A549 (cell line): ENCODE results near the gene MUC4. TPM values are rescaled to one million over a fixed set of nuclear protein-coding genes. Genes with fewer than 3 reads are reported as not detected.

Source experiments
- ATAC-seq, 2 experiments: fragments of 200-7000 bp in 1 of 2; fragments of >200 bp in 1 of 2; cut with Nextera tagmentation in 1 of 2; cut with Tn5 transposase in 1 of 2; 3 replicates each; pipeline versions ENCODE4 v1.8.0 to v1.9.1; 2018 to 2020; ENCODE audit warnings: mild to moderate bottlenecking in 1 of 2, moderate library complexity in 1 of 2
- CTCF ChIA-PET: fragments of 300-600 bp; sonication (Branson Sonifier 250); formaldehyde crosslinking; extraction: SDS; loops from one replicate; lab custom pipeline; 2021; ENCODE audit warnings: antibody characterized with exemption, inconsistent platforms; lab: Yijun Ruan, JAX
- POLR2A ChIA-PET: fragments of 350-600 bp; formaldehyde crosslinking; extraction: SDS; loops from one replicate; lab custom pipeline; 2021; ENCODE audit warnings: antibody characterized with exemption, inconsistent platforms; lab: Yijun Ruan, JAX
- DNase-seq, 2 experiments: peaks; one replicate each; pipeline versions ENCODE4 v3.0.0 to v3.0.0-alpha.2; 2011 to 2016; ENCODE audit warnings: low read depth in 1 of 2, low spot score in 1 of 2
- FAIRE-seq: peaks from 2 replicates; lab custom pipeline; 2011; peaks lifted over from hg19 to GRCh38; lab: Jason Lieb, UNC
- H3K27ac ChIP-seq, 2 experiments: fragments of >200 bp; sonication (Bioruptor Twin); formaldehyde crosslinking; 3 replicates each; pipeline ENCODE4 v1.5.1; 2016 to 2017
- H3K4me1 ChIP-seq: fragments of >200 bp; sonication (Bioruptor Twin); formaldehyde crosslinking; 3 replicates; pipeline ENCODE4 v1.6.1; 2016
- H3K4me2 ChIP-seq: fragments of >200 bp; sonication (Bioruptor Twin); formaldehyde crosslinking; 3 replicates; pipeline ENCODE4 v1.6.1; 2016
- H3K4me3 ChIP-seq: fragments of >200 bp; sonication (Bioruptor Twin); formaldehyde crosslinking; 3 replicates; pipeline ENCODE4 v1.5.1; 2016
- H3K9me3 ChIP-seq: fragments of >200 bp; sonication (Bioruptor Twin); formaldehyde crosslinking; 3 replicates; pipeline ENCODE4 v1.6.1; 2016
- BHLHE40 ChIP-seq: IDR thresholded peaks from 2 replicates; pipeline ENCODE4 v1.6.1; 2012; ENCODE audit warnings: low read depth, low read length, inconsistent platforms
- CBX8 ChIP-seq: fragments of 200-600 bp; sonication (generic); IDR thresholded peaks from 2 replicates; pipeline ENCODE4 v1.6.1; 2016
- CHD2 ChIP-seq: fragments of 150-350 bp; IDR thresholded peaks from 2 replicates; pipeline ENCODE4 v1.6.1; 2014; ENCODE audit warnings: low read length; ENCODE audit not compliant: partially characterized antibody
- EHMT2 ChIP-seq: fragments of 200-600 bp; sonication (generic); IDR thresholded peaks from 2 replicates; pipeline ENCODE4 v1.6.1; 2016; ENCODE audit warnings: antibody characterized with exemption, low read depth, mild to moderate bottlenecking, moderate library complexity
- GATA3 ChIP-seq: IDR thresholded peaks from 2 replicates; pipeline ENCODE4 v1.6.1; 2012; ENCODE audit warnings: borderline replicate concordance
- JUN ChIP-seq, 2 experiments: fragments of >200 bp; sonication (Bioruptor Twin); formaldehyde crosslinking; IDR thresholded peaks; 2 replicates in 1 of 2; 3 replicates in 1 of 2; pipeline ENCODE4 v1.6.1; 2016 to 2017
- JUNB ChIP-seq: fragments of >200 bp; sonication (Bioruptor Twin); formaldehyde crosslinking; IDR thresholded peaks from 2 replicates; pipeline ENCODE4 v1.6.1; 2016
- MAFK ChIP-seq: fragments of 450-650 bp; IDR thresholded peaks from 2 replicates; pipeline ENCODE4 v1.6.1; 2014; ENCODE audit not compliant: partially characterized antibody
- NFE2L2 ChIP-seq: fragments of 150-350 bp; conservative IDR thresholded peaks from 2 replicates; pipeline ENCODE4 v1.6.1; 2014; ENCODE audit warnings: low read length
- NR3C1 ChIP-seq: fragments of >200 bp; sonication (Bioruptor Twin); formaldehyde crosslinking; IDR thresholded peaks from 3 replicates; pipeline ENCODE4 v1.6.1; 2017
- POLR2A ChIP-seq: IDR thresholded peaks from 2 replicates; pipeline ENCODE4 v1.6.1; 2012; ENCODE audit warnings: mild to moderate bottlenecking, low read length
- RFX5 ChIP-seq: fragments of 450-650 bp; IDR thresholded peaks from 2 replicates; pipeline ENCODE4 v1.7.1; 2014; ENCODE audit warnings: antibody characterized with exemption, mild to moderate bottlenecking, moderate library complexity
- SREBF2 ChIP-seq: fragments of 450-650 bp; IDR thresholded peaks from 2 replicates; pipeline ENCODE4 v1.6.1; 2014; ENCODE audit warnings: mild to moderate bottlenecking, moderate library complexity
- ZC3H11A ChIP-seq: fragments of 450-650 bp; IDR thresholded peaks from 2 replicates; pipeline ENCODE4 v1.6.1; 2014; ENCODE audit warnings: antibody characterized with exemption, mild to moderate bottlenecking
- ZFP36 ChIP-seq: fragments of 450-650 bp; IDR thresholded peaks from 2 replicates; pipeline ENCODE4 v1.6.1; 2014; ENCODE audit warnings: borderline replicate concordance; ENCODE audit not compliant: partially characterized antibody
- ZNF302 ChIP-seq: fragments of 250-450 bp; sonication (Bioruptor Pico); IDR thresholded peaks from 2 replicates; pipeline ENCODE4 v1.9.0; 2021; ENCODE audit warnings: inconsistent platforms, mild to moderate bottlenecking, moderate library complexity
- WGBS: methylation state at CpG from one replicate; pipeline ENCODE4 v1.1.6; 2017; ENCODE audit errors: missing lambda C conversion rate; 5-methylcytosine and 5-hydroxymethylcytosine counted together
- polyA plus RNA-seq, 4 experiments: library from polyadenylated mRNA; depleted of rRNA in 3 of 4; stranded (reverse); fragments of >200 nt; fragmentation: RNase III in 1 of 4; extraction: RNeasy Plus Mini Kit Qiagen cat#74134 plus additional on column Dnase treatment in 1 of 4; gene quantifications; 2 replicates in 3 of 4; 3 replicates in 1 of 4; pipeline ENCODE4 v1.2.3, GENCODE V29; 2011 to 2017
- TF ChIP-seq, protein P1 (sequence below): fragments of 200-600 bp; sonication (generic); IDR thresholded peaks from 2 replicates; pipeline ENCODE4 v1.6.1; 2016; ENCODE audit warnings: antibody characterized with exemption, mild to moderate bottlenecking, moderate library complexity
- TF ChIP-seq, protein P2 (sequence below): IDR thresholded peaks from 2 replicates; pipeline ENCODE4 v1.6.1; 2012; ENCODE audit warnings: low read depth, borderline replicate concordance
- TF ChIP-seq, protein P3 (sequence below): fragments of 450-650 bp; IDR thresholded peaks from 2 replicates; pipeline ENCODE4 v1.6.1; 2014; ENCODE audit warnings: antibody characterized with exemption
- TF ChIP-seq, protein P4 (sequence below): fragments of >200 bp; sonication (Bioruptor Twin); formaldehyde crosslinking; IDR thresholded peaks from 2 replicates; pipeline ENCODE4 v1.6.1; 2016
- TF ChIP-seq, protein P5 (sequence below): IDR thresholded peaks from 2 replicates; pipeline ENCODE4 v1.6.1; 2012
- TF ChIP-seq, protein P6 (sequence below): fragments of 250-450 bp; sonication (Bioruptor Pico); IDR thresholded peaks from 2 replicates; pipeline ENCODE4 v1.5.0; 2021; ENCODE audit warnings: mild to moderate bottlenecking, moderate library complexity, borderline replicate concordance
- TF ChIP-seq, protein P7 (sequence below): fragments of >200 bp; sonication (Bioruptor Twin); formaldehyde crosslinking; IDR thresholded peaks from 3 replicates; pipeline ENCODE4 v1.6.1; 2016
- TF ChIP-seq, protein P8 (sequence below): IDR thresholded peaks from 2 replicates; pipeline ENCODE4 v1.6.1; 2012

MUC4 gene
- polyA plus RNA-seq, 2 of the 4 experiments (the other 2 are of a cell fraction) = 0.04 TPM; not detected in 1

DNA sequence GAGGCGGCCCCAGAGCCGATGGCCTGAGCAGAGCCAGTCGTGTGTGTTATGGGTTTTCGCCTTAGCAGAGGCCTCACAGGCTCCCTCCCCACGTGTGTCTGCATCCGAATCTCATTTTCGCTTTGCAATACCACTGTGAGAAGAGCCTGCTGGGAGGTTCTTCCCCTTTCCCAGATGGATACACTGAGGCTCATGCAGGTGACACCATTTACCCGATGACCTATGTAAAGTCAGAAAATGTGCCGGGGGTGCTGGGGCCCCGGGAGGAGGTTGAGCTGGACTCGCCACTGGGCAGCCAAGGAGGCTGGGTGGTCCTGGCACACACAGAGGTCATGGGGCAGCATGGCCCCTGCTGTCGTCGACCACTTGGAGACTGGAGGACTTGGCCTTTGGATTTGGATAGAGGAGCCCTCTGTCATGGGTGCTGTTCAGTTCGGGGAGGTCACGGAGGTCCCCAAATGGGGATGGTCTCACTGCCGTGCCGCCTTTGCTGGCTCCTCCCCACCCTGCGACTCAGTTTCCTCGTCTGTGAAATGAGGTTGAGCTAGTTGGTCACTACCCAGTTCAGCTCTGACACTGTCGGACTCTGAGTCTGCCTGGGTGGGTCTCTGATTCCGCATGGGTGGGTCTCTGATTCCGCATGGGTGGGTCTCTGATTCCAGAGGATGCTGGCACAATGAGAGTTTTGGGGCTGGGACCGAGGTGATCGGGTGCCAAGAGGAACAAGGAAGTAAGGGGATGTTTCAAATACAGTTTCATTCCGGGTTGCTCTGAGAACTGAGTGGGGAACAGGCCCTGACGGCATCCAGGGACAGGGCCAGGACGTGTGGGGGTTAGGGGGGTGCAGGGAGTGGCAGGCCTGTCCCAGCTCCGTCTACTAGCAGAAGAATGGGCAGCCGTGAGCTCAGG, 23.2 kb upstream of the MUC4 start (continued):
- TF ChIP-seq, protein P1, sequence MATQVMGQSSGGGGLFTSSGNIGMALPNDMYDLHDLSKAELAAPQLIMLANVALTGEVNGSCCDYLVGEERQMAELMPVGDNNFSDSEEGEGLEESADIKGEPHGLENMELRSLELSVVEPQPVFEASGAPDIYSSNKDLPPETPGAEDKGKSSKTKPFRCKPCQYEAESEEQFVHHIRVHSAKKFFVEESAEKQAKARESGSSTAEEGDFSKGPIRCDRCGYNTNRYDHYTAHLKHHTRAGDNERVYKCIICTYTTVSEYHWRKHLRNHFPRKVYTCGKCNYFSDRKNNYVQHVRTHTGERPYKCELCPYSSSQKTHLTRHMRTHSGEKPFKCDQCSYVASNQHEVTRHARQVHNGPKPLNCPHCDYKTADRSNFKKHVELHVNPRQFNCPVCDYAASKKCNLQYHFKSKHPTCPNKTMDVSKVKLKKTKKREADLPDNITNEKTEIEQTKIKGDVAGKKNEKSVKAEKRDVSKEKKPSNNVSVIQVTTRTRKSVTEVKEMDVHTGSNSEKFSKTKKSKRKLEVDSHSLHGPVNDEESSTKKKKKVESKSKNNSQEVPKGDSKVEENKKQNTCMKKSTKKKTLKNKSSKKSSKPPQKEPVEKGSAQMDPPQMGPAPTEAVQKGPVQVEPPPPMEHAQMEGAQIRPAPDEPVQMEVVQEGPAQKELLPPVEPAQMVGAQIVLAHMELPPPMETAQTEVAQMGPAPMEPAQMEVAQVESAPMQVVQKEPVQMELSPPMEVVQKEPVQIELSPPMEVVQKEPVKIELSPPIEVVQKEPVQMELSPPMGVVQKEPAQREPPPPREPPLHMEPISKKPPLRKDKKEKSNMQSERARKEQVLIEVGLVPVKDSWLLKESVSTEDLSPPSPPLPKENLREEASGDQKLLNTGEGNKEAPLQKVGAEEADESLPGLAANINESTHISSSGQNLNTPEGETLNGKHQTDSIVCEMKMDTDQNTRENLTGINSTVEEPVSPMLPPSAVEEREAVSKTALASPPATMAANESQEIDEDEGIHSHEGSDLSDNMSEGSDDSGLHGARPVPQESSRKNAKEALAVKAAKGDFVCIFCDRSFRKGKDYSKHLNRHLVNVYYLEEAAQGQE = no peak
- TF ChIP-seq POLR2A = no peak
- TF ChIP-seq ZFP36 = no peak
- TF ChIP-seq EHMT2 = no peak
- no peak for TF ChIP-seq GATA3
- TF ChIP-seq, protein P2, sequence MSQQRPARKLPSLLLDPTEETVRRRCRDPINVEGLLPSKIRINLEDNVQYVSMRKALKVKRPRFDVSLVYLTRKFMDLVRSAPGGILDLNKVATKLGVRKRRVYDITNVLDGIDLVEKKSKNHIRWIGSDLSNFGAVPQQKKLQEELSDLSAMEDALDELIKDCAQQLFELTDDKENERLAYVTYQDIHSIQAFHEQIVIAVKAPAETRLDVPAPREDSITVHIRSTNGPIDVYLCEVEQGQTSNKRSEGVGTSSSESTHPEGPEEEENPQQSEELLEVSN = no peak

DNA sequence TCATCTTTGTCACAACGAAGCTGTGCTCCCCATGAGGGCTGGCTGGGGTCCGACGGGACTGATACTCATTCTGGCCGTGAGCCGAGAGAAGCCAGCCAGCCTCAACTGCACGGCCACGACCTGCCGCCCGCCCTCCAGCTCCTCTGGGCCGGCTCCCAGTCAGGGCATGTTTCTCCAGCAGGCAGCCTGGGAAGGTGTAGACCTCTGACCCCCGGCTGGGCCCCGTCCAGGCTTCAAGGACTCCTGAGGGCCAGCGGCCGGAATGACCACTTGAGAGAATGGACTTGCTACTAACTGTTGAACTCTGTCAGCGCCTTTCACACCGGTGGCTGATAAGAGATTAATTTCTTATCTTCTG, 18.1 kb upstream of the MUC4 start:
- FAIRE-seq (no peak), DNase-seq (no peak), ATAC-seq (no peak)
- no peak overlapping the region for H3K4me2 ChIP-seq
- TF ChIP-seq GATA3 = no peak
- TF ChIP-seq, protein P3, sequence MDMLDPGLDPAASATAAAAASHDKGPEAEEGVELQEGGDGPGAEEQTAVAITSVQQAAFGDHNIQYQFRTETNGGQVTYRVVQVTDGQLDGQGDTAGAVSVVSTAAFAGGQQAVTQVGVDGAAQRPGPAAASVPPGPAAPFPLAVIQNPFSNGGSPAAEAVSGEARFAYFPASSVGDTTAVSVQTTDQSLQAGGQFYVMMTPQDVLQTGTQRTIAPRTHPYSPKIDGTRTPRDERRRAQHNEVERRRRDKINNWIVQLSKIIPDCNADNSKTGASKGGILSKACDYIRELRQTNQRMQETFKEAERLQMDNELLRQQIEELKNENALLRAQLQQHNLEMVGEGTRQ = no peak
- TF ChIP-seq MAFK = no peak
- TF ChIP-seq JUNB = no peak
- H3K4me1 ChIP-seq = no peaks in the 10 kb centered on the region
- H3K27ac ChIP-seq = no peak overlapping the region
- no peaks in the 10 kb centered on the region for H3K9me3 ChIP-seq
- CTCF ChIA-PET = interaction anchor here (1.2 kb wide), 1 partner anchor 127 kb away, joined by 3 read pairs; no protein-coding TSS in a partner anchor
- WGBS = 81% methylated on average over 11 of the region's 16 CpGs
- no peak overlapping the region for H3K4me3 ChIP-seq
- POLR2A ChIA-PET = no interaction called here

DNA sequence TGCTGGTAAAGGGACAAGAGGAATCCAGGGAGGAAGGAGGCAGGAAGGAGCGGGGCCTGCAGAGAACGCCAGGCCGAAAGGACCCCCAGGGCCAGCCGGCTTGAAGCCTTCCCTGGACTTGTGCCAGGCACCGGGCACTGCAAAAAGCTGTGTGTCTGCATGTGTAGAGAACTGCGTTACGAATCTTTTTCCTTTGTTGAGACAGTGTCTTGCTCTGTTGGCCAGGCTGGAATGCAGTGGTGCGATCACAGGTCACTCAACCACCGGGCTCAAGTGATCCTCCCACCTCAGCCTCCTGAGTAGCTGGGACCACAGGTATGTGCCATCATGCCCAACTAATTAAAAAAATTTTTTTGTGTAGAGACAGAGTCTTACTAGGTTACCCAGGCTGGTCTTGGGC, 17.0 kb upstream of the MUC4 start:
- 79% methylated on average over 9 of the region's 9 CpGs for WGBS
- Histone ChIP-seq H3K27ac (no peak overlapping the region), H3K4me2 (no peak overlapping the region), H3K4me1 (no peaks in the 10 kb centered on the region), H3K4me3 (no peak overlapping the region), H3K9me3 (no peaks in the 10 kb centered on the region)
- no peak for TF ChIP-seq SREBF2
- no peak for TF ChIP-seq ZC3H11A
- TF ChIP-seq BHLHE40 = no peak
- no peak for TF ChIP-seq JUN (IDR thresholded peaks at IDR 0.05)
- TF ChIP-seq NR3C1 = no peak
- TF ChIP-seq RFX5 = no peak
- TF ChIP-seq, protein P4, sequence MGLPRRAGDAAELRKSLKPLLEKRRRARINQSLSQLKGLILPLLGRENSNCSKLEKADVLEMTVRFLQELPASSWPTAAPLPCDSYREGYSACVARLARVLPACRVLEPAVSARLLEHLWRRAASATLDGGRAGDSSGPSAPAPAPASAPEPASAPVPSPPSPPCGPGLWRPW = no peak
- TF ChIP-seq, protein P5, sequence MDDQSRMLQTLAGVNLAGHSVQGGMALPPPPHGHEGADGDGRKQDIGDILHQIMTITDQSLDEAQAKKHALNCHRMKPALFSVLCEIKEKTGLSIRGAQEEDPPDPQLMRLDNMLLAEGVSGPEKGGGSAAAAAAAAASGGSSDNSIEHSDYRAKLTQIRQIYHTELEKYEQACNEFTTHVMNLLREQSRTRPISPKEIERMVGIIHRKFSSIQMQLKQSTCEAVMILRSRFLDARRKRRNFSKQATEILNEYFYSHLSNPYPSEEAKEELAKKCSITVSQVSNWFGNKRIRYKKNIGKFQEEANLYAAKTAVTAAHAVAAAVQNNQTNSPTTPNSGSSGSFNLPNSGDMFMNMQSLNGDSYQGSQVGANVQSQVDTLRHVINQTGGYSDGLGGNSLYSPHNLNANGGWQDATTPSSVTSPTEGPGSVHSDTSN = no peak
- no peak for TF ChIP-seq CHD2
- no peak for TF ChIP-seq ZNF302 (CRISPR knock-in tag)
- TF ChIP-seq, protein P6, sequence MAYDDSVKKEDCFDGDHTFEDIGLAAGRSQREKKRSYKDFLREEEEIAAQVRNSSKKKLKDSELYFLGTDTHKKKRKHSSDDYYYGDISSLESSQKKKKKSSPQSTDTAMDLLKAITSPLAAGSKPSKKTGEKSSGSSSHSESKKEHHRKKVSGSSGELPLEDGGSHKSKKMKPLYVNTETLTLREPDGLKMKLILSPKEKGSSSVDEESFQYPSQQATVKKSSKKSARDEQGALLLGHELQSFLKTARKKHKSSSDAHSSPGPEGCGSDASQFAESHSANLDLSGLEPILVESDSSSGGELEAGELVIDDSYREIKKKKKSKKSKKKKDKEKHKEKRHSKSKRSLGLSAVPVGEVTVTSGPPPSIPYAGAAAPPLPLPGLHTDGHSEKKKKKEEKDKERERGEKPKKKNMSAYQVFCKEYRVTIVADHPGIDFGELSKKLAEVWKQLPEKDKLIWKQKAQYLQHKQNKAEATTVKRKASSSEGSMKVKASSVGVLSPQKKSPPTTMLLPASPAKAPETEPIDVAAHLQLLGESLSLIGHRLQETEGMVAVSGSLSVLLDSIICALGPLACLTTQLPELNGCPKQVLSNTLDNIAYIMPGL (CRISPR knock-in tag) = no peak
- no peak for TF ChIP-seq NFE2L2
- TF ChIP-seq, protein P7, sequence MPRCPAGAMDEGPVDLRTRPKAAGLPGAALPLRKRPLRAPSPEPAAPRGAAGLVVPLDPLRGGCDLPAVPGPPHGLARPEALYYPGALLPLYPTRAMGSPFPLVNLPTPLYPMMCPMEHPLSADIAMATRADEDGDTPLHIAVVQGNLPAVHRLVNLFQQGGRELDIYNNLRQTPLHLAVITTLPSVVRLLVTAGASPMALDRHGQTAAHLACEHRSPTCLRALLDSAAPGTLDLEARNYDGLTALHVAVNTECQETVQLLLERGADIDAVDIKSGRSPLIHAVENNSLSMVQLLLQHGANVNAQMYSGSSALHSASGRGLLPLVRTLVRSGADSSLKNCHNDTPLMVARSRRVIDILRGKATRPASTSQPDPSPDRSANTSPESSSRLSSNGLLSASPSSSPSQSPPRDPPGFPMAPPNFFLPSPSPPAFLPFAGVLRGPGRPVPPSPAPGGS = no peak
- TF ChIP-seq CBX8 = no peak
- TF ChIP-seq, protein P8, sequence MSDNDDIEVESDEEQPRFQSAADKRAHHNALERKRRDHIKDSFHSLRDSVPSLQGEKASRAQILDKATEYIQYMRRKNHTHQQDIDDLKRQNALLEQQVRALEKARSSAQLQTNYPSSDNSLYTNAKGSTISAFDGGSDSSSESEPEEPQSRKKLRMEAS = no peak
- TF ChIP-seq, protein P2 = no peak
- CTCF ChIA-PET = interaction anchor here (1.1 to 2.9 kb wide), 2 partner anchors 21 to 28 kb away, joined by 5 to 24 read pairs; no protein-coding TSS in a partner anchor
- POLR2A ChIA-PET = no interaction called here
- FAIRE-seq (no peak), DNase-seq (no peak), ATAC-seq (no peak)
